ENCODE measurements around the gene E2F4.

The E2F4 gene

DNA sequence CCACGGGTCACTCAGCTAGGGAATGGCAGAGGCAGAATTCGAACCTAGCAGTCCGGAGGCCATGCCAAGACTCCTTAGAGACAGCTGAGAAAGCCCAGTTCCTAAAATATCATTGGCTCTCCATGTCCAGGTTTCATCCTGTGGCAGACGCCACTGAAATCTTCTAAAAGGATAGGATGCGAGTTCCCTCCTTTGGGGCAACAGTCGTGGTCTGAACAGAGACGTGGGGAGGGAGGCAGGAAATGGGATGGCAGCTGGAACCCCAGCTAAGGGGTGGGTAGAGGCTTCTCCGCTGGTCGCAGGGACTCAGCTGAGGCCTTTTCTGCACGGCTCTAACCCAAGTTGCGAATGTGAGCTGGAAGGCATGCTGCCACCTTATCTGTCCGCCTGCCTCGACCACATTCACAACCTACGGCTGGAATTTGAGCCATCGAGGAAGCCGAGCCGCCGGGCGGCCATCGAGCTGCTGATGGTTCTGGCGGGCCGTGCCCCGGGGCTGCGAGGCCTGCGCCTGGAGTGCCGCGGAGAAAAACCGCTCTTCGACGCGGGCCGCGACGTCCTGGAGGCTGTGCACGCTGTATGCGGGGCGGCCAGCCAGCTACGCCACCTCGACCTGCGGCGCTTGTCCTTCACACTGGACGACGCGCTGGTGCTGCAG lies 29.3 kb upstream of the E2F4 start:
- TF ChIP-seq, protein P1, sequence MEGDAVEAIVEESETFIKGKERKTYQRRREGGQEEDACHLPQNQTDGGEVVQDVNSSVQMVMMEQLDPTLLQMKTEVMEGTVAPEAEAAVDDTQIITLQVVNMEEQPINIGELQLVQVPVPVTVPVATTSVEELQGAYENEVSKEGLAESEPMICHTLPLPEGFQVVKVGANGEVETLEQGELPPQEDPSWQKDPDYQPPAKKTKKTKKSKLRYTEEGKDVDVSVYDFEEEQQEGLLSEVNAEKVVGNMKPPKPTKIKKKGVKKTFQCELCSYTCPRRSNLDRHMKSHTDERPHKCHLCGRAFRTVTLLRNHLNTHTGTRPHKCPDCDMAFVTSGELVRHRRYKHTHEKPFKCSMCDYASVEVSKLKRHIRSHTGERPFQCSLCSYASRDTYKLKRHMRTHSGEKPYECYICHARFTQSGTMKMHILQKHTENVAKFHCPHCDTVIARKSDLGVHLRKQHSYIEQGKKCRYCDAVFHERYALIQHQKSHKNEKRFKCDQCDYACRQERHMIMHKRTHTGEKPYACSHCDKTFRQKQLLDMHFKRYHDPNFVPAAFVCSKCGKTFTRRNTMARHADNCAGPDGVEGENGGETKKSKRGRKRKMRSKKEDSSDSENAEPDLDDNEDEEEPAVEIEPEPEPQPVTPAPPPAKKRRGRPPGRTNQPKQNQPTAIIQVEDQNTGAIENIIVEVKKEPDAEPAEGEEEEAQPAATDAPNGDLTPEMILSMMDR (IDR thresholded peaks at IDR 0.05), result no peak

DNA sequence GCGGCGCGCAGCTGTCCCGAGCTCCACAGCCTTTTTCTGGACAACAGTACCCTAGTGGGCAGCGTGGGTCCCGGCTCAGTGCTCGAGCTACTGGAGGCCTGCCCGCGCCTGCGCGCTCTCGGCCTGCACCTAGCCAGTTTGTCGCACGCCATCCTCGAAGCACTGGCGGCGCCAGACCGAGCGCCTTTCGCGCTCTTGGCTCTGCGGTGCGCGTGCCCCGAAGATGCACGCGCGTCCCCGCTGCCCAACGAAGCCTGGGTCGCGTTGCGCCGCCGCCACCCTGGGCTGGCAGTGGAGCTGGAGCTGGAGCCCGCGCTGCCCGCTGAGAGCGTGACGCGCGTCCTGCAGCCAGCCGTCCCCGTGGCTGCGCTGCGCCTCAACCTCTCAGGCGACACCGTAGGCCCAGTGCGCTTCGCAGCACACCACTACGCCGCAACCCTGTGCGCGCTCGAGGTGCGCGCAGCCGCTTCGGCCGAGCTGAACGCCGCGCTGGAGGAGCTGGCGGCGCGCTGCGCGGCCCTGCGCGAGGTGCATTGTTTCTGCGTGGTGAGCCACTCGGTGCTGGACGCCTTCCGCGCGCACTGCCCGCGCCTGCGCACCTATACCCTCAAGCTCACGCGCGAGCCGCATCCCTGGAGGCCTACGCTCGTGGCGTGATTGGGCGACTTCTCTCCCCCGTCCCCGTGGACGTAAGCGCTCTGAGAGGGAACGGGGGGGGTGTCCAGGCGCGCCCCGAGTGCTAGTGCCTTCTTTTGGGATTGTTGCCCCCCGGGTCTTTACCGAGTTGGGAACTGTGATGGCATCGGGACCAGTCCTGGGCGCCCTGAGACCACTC lies 28.6 kb upstream of the E2F4 start:
- TF ChIP-seq, protein P1 (IDR thresholded peaks at IDR 0.05), result no peak

DNA sequence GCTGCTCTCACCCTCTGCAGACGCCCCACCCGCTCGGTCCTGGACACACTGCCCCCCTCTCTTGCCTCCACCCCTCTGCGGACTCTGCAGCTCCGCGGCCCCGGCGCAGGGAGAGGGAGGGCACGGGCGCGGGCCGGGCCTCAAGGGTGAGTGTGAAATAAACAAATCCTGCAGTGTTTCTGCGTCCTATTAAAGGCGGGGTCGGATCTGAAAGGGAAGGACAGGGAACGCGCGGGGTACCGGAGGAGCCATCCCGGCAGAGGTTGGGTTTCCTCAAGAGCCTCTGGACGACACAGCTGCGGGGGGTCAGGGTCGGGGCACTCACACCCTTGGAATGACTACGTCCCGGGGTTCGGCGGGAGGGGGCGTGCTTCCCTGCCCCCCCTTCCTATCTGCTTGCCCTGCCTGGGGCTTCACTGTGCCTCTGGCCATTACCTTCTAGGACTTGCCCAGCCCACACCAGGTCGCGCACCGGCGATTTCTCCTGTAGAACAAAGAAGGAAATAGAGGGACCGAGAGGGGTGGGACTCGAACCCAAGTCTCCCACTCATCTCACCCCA lies 27.9 kb upstream of the E2F4 start:
- TF ChIP-seq, protein P1 (IDR thresholded peaks at IDR 0.05), result no peak

DNA sequence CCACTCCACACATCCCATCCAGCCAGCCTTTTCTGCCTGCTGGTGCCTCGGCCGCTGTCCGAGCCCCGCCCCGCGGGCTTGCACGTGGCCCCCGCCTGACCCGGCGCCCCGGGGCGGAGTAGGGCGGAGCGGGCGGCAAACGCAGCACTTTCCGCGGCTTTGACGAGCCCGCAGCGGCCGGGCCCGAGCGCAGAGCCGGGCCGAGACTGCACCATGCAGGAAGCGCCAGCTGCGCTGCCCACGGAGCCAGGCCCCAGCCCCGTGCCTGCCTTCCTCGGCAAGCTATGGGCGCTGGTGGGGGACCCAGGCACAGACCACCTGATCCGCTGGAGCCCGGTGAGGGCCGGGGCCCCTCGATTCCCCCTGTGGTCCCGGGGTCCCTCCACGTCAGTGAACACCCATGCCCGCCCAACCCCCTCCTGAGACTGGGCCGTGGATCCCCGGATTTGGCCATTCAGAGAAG lies 27.3 kb upstream of the E2F4 start, which contains the start of gene HSF4:
TSS of gene HSF4 (plus strand) at position 147 of the 463 bp plus-strand sequence. CDS start at position 214, 67 bp downstream.
- TF ChIP-seq, protein P1 (IDR thresholded peaks at IDR 0.05), result no peak

DNA sequence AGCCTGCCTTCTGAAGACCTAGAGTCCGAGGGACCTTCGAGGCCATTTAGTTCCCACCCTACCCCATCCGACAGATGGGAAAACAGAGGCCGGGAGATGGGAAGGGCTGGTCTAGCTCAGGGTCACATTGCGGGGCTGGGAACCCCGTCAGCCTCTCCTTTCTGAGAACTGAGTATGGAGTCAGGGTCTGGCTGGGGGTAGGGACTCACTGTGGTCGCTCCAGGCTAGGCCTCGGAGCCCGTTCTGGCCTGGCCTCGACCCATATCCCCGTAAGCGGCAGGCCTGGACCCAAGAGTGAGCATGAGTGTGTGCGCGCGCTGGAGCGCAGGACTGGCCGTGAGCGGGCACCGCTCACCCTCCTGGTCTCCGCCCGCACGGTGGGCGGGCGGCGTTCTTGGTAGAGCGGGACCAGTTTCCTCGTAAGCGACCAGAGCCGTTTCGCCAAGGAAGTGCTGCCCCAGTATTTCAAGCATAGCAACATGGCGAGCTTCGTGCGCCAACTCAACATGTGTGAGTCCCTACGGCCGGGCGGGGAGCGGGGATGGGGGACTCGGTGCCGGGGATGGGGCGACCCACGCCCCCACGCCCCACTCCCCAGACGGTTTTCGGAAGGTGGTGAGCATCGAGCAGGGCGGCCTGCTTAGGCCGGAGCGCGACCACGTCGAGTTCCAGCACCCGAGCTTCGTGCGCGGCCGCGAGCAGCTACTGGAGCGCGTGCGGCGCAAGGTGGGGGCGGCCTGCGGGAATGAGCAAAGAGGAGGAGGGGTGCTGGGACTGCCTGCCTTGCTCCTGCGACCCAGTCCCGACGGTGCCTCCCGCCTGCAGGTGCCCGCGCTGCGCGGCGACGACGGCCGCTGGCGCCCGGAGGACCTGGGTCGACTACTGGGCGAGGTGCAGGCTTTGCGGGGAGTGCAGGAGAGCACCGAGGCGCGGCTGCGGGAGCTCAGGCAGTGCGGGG lies 26.6 kb upstream of the E2F4 start:
- TF ChIP-seq, protein P1 (IDR thresholded peaks at IDR 0.05), result no peak

DNA sequence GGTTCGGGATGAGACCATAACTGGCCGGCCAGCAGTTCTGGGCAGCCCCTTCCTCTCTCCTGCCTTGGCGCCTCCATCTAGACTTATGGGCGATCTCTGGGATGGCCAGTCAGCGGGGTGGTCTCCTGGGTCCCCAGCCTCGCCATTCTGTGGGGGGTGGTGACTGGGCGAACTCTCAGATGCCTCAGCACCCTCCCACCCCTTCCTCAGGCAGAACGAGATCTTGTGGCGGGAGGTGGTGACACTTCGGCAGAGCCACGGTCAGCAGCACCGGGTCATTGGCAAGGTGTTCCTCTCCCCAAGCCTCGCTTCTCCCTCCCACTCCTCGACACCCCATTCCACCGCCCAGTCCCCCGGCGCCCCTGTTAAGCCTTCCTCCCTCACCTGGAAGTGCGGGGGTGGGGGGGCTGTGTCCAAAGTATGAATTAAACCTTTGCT lies 25.8 kb upstream of the E2F4 start:
- TF ChIP-seq, protein P1 (IDR thresholded peaks at IDR 0.05), result no peak

All from LNCAP (cell line).